Transverse colon (tissue), 4 donors: ENCODE data around the gene ZBTB48. TPM values are rescaled to one million over a fixed set of nuclear protein-coding genes. Genes with fewer than 3 reads are reported as not detected.

Experiments used
- DNase-seq: peaks from one replicate; pipeline ENCODE4 v3.0.0-alpha.2; 2019
- H3K27ac ChIP-seq, 4 donors: fragments of 200-600 bp; sonication (generic); 2 replicates each; pipeline ENCODE4 v1.5.1; 2016 to 2018; ENCODE audit warnings: inconsistent platforms in 4 of 4
- H3K27me3 ChIP-seq: fragments of 200-600 bp; sonication (generic); 2 replicates; pipeline ENCODE4 v1.5.1; 2017; ENCODE audit warnings: inconsistent platforms
- H3K36me3 ChIP-seq, 4 donors: fragments of 200-600 bp; sonication (generic); 2 replicates each; pipeline ENCODE4 v1.5.1; 2017 to 2019; ENCODE audit warnings: inconsistent platforms in 4 of 4
- H3K4me1 ChIP-seq, 4 donors: fragments of 200-600 bp; sonication (generic); 2 replicates each; pipeline ENCODE4 v1.5.1; 2017 to 2020; ENCODE audit warnings: inconsistent platforms in 4 of 4
- H3K4me3 ChIP-seq, 4 donors: fragments of 200-600 bp; sonication (generic); 1 replicate in 1 of 4; 2 replicates in 3 of 4; pipeline versions ENCODE4 v1.5.1 to v1.6.1; 2017 to 2019; ENCODE audit warnings: inconsistent platforms in 4 of 4
- H3K9me3 ChIP-seq, 2 donors: fragments of 200-600 bp; sonication (generic); 2 replicates each; pipeline ENCODE4 v1.5.1; 2017 to 2019; ENCODE audit warnings: inconsistent platforms in 2 of 2
- CTCF ChIP-seq, 5 experiments: fragments of 200-600 bp in 3 of 5; fragments of 450-650 bp in 2 of 5; sonication (generic) in 3 of 5; IDR thresholded peaks; 1 replicate in 2 of 5; 2 replicates in 3 of 5; pipeline ENCODE4 v1.5.1; 2016 to 2017; ENCODE audit warnings: antibody characterized with exemption in 5 of 5, inconsistent platforms in 3 of 5, mild to moderate bottlenecking in 2 of 5, moderate library complexity in 1 of 5
- EP300 ChIP-seq: sonication (generic); formaldehyde crosslinking; IDR thresholded peaks from one replicate; pipeline ENCODE4 v1.6.1; 2017; ENCODE audit warnings: antibody characterized with exemption, low read depth
- POLR2A ChIP-seq: fragments of 450-650 bp; IDR thresholded peaks from one replicate; pipeline ENCODE4 v1.6.1; 2016; ENCODE audit warnings: antibody characterized with exemption, mild to moderate bottlenecking, moderate library complexity
- POLR2AphosphoS5 ChIP-seq, 3 donors: sonication (generic); formaldehyde crosslinking; IDR thresholded peaks; one replicate each; pipeline ENCODE4 v1.6.1; 2016; ENCODE audit warnings: antibody characterized with exemption in 3 of 3
- WGBS, 2 donors: methylation state at CpG; one replicate each; pipeline ENCODE4 v1.1.5; 2018; ENCODE audit warnings: low coverage in 1 of 2; 5-methylcytosine and 5-hydroxymethylcytosine counted together
- in situ Hi-C, 4 donors: fragments of 200-750 bp; cut with MboI; loops; one replicate each; pipeline versions ENCODE4 v1.15.0 to v1.15.1; 2017; ENCODE audit warnings: low sequenced_read_pairs in 3 of 4, low pct_ligation_motif_present in 1 of 4, low pct_unique_long_range_greater_than_20kb in 1 of 4
- intact Hi-C: fragments of 100-400 bp; cut with DNase I; formaldehyde crosslinking; loops from one replicate; pipeline ENCODE4 v1.15.1; 2023; ENCODE audit warnings: low total_unique reads
- total RNA-seq, 4 donors: library from RNA; depleted of rRNA; stranded (reverse); fragments of >200 nt; gene quantifications; one replicate each; pipeline ENCODE4 v1.1.0, GENCODE V29; 2016

The ZBTB48 gene
- total RNA-seq, 4 donors from 2014 or later, result 18.3 to 37.7 (median 30.5) TPM

DNA sequence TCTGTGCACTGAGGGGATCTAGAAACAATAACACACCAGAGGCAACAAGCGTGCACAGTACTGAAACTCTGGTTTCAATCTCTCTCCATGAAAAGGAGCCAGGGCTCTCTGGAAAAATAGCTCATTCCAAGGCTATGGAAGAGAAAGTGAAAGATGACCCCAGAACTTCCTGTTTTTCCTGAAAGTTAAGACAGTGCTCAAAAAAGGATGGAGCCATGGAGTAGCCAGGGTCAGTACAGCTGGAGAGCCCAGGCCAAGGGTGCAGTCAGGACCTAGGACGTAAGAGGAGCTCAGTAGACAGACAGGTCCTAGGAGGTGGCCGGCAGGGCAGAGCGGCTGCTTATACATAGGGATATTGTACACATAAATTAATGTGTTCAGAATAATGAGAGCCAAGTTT lies 44.6 kb upstream of the ZBTB48 start:
- TF ChIP-seq EP300, result no peak
- no peak for TF ChIP-seq POLR2AphosphoS5 (IDR thresholded peaks at IDR 0.05)
- no peak for TF ChIP-seq POLR2A
- TF ChIP-seq CTCF (IDR thresholded peaks at IDR 0.05), result no peak
- peaks cover 0 to 23% (median 15%) of the 10 kb centered on the region in 4 donors for H3K36me3 ChIP-seq
- intact Hi-C loops, result no loop called here

DNA sequence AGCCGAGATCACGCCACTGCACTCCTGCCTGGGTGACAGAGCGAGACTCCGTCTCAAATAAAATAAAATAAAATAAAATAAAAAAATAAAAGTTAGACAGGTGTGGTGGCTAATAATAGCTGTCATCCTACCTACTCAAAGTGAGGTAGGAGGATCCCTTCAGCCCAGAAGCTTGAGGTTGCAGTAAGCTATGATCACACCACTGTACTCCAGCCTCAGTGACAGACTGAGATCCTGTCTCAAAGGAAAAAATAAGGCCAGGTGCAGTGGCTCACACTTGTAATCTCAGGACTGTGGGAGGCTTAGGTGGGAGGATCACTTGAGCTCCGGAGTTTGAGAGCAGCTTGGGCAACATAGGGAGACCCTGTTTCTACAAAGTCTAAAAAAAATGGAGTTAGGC lies 43.5 kb upstream of the ZBTB48 start:
- Histone ChIP-seq H3K27ac (no peak overlapping the region), H3K36me3 (peaks cover 0 to 19% (median 11%) of the 10 kb centered on the region in 4 donors), H3K4me1 (no peaks in the 10 kb centered on the region), H3K4me3 (no peak overlapping the region), H3K27me3 (no peaks in the 10 kb centered on the region), H3K9me3 (no peaks in the 10 kb centered on the region)
- intact Hi-C loops, result no loop called here
- in situ Hi-C loops, result no loop called here
- DNase-seq, result no peak
- WGBS, 2 donors, result 89 to 100% methylated on average over 4 of the region's 5 CpGs
- no peak for TF ChIP-seq EP300
- no peak for TF ChIP-seq POLR2A
- no peak for TF ChIP-seq POLR2AphosphoS5 (IDR thresholded peaks at IDR 0.05)
- TF ChIP-seq CTCF (IDR thresholded peaks at IDR 0.05), result no peak

More for the DNA sequence above, 44.6 kb upstream of the ZBTB48 start:
- in situ Hi-C loops, result no loop called here
- no peaks in the 10 kb centered on the region for H3K4me1 ChIP-seq
- no peaks in the 10 kb centered on the region for H3K27me3 ChIP-seq
- WGBS, 2 donors, result 95 to 100% methylated on average over 1 to 4 of the region's 4 CpGs
- no peak for DNase-seq
- H3K4me3 ChIP-seq, result no peak overlapping the region
- no peaks in the 10 kb centered on the region for H3K9me3 ChIP-seq
- H3K27ac ChIP-seq, result no peak overlapping the region

DNA sequence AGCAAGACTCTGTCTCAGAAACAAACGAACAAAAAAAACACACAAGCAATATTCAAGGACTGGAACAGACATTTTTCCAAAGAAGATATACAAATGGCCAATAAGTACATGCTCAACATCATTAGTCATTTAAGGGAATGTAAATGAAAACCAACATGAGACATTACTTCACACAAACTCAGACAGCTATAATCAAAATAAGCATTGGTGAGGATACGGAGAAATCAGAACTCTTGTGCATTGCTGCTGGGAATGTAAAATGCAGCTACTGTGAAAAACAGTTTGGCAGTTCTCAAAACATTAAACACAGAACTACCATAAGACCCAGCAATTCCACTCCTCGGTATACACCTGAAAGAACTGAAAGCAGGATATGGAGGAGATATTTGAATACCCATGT lies 40.8 kb upstream of the ZBTB48 start:
- H3K27ac ChIP-seq, result no peak overlapping the region
- intact Hi-C loops (no loop called here), in situ Hi-C loops (no loop called here)
- H3K4me1 ChIP-seq, result no peaks in the 10 kb centered on the region
- no peaks in the 10 kb centered on the region for H3K9me3 ChIP-seq
- no peak for TF ChIP-seq EP300
- TF ChIP-seq CTCF (IDR thresholded peaks at IDR 0.05), result no peak
- no peak for TF ChIP-seq POLR2AphosphoS5 (IDR thresholded peaks at IDR 0.05)
- TF ChIP-seq POLR2A, result no peak
- 49 to 58% methylated on average over 3 of the region's 3 CpGs for WGBS, 2 donors
- no peak overlapping the region for H3K4me3 ChIP-seq
- no peaks in the 10 kb centered on the region for H3K27me3 ChIP-seq
- no peak for DNase-seq
- H3K36me3 ChIP-seq, result peaks cover 0 to 14% (median 5%) of the 10 kb centered on the region in 4 donors

DNA sequence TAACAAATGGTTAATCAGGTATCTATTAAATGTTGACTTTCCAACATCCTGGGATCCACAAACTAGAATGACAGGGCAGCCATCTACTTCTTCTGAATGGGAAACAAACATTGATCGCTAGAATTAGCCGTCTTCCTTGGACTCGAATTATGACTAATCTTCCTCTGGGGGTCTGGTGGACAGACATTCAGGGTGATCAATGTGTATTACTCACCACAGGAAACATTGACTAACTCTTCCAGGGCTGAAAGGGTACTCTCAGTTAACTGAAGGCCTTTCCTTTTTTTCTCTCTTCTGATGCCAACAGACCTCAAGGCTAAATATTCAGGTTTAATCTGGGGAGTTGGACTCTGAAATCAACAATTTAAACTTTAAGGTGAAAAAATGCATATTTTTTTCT lies 35.0 kb upstream of the ZBTB48 start:
- Histone ChIP-seq H3K36me3 (peaks cover 0 to 47% (median 21%) of the 10 kb centered on the region in 4 donors), H3K27ac (no peak overlapping the region), H3K9me3 (no peaks in the 10 kb centered on the region), H3K4me1 (no peaks in the 10 kb centered on the region), H3K4me3 (no peak overlapping the region), H3K27me3 (no peaks in the 10 kb centered on the region)
- DNase-seq, result no peak
- intact Hi-C loops, result no loop called here
- TF ChIP-seq EP300, result no peak
- TF ChIP-seq POLR2AphosphoS5 (IDR thresholded peaks at IDR 0.05), result no peak
- TF ChIP-seq CTCF (IDR thresholded peaks at IDR 0.05), result no peak
- no peak for TF ChIP-seq POLR2A
- WGBS, 2 donors, result 88 to 100% methylated on average over 3 of the region's 3 CpGs
- in situ Hi-C loops, result no loop called here
